Brain pericyte (primary cell): ENCODE measurements around the gene SLC4A8.
"Not testable (repeated sequence)": the region's sequence is repeated elsewhere in the genome, so short reads cannot be mapped to it uniquely, and the experiment has no call there.

ENCODE experiments used
- DNase-seq: peaks from one replicate; pipeline ENCODE4 v3.0.0-alpha.2; 2012; ENCODE audit warnings: low read depth, low spot score

The SLC4A8 gene

DNA sequence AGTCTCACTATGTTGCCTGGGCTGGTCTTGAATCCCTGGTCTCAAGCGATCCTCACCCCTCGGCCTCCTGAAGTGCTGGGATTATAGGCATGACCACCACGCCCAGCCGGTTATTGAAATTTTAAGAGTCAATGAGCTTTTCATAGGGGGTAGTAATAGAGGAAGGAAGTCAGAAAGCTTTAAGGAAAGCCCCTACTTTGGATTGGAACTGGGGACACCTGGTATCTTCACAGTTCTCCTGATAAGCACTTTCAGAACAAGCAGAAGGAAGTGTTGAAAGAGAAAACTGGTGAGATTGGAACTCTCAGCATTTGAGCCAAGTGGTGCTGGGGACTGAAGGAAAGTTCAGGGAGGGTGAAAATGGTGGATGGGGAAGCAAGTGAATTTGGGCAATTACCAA lies 5.1 kb downstream of the SLC4A8 start:
- DNase-seq: no peak

DNA sequence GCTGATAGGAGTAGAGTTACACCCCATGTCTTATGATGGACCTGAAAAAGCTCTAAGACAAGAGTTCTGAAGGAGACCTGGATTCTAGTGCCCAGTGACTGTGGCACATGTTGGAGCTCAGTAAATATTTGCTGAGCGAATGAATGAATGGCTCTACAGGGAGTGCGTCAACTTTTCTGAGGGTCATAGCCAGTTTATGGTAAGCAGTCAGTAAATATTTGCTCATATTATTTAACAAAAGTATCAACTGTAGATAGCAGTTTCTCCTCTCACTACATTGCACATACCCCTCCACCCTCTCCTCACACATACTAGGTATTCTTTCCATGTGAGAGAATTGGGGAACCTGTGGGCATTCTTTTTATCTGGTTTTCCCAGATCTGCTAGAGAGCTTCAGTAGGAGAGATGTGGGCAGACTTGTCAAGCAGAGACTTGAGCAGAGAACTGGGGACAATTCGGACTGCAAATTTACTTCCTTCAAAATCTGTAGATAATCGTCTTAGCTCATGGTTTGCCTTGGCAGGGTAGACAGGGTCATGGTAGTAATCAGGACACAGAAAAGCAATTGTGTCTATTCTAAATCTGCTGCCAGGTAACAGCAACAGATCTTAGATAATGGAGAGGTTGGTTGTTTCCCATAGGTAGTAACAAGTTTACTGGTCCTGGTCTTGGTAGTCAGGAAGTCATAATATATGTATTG lies 5.7 kb downstream of the SLC4A8 start:
- DNase-seq: no peak

DNA sequence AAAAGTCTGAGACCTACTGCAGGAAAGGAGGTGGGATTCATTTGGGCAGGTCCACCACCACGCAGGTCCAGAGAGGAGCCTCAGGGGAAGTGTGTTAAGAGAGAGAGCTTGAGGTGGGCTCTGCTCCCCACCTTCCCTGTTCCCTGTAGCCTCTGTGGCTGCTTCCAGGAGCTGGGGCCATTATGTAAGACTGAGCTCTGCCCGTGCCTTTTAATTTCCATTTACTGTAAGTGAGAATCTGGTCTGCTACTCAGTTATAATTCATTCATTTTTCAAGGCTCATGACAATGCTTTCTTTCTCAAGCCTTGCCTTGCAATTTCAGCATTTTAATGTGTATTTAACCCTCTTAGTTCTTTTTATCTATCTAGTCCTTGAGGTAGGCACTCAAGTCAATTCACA lies 8.3 kb downstream of the SLC4A8 start:
- DNase-seq: no peak

DNA sequence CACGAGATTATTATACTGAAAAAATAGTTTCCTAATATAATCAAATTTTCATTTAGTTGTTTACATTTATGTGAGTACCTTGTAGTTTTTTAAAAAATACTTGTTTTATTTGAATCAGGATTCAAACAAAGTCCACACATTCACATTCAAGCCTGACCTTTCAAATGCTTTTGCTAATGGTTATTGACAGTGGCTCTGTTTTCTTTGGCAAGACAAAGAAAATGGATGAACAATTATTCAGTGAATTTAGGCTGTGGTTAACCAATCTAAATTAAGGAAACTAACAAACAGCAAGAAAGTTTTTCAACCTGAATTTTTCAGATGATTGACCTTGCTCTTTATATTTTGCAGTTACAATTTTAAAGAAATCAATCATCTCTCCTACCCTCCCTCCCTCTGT lies 9.7 kb downstream of the SLC4A8 start:
- DNase-seq: no peak

DNA sequence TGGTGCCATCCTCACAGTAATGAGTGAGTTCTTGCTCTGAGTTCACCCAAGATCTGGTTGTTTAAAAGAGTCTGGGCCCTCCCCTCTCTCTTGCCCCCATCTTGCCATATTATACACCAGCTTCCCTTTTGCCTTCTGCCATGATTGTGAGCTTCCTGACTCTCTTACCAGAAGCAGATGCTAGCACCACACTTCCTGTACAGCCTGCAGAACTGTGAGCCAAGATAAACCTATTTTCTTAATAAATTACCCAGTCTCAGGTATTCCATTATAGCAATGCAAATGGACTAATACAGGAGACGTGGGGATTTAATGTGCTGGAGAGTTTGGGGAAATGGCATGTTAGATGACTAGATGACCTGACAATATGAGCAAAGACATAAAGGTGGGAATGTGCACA lies 12.8 kb downstream of the SLC4A8 start:
- no peak for DNase-seq

DNA sequence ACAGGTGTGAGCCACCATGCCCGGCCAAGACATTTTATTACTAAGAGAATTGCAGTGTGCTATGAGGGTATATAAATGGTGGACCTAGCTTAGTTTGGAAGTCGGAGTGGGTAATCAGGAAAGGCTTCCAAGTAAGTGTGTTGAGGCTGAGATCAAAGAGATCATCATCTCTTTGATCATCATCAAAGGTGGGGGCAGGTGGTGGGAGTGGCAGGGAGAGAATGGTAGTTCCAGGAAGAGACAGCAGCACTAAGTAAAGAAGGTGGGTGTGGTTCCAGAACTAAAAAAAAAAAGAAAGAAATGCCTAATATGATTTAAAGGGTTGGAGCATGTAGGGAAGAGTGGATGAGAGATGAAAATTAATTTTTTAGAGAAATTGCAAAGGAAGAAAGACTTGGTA lies 14.7 kb downstream of the SLC4A8 start:
- no peak for DNase-seq

DNA sequence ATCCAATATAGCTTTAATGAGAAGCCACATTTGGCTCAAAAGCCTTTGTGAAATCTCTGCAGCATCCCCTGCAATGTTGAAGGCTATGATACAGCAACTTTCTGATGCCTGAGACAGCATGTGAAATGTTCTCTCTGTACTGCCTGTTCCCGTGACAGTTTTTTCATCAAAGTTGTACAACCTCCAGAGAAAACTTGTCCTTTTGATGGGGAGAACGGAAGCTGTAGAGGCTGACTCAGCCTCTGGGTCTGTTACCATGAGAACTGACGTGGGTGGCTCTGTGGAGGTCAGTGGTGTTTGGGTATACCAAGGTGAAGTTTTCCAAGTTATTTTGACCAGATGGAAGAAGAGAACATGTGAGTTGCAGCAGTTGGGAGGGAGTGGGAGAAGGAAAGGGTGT lies 17.0 kb downstream of the SLC4A8 start:
- no peak for DNase-seq

DNA sequence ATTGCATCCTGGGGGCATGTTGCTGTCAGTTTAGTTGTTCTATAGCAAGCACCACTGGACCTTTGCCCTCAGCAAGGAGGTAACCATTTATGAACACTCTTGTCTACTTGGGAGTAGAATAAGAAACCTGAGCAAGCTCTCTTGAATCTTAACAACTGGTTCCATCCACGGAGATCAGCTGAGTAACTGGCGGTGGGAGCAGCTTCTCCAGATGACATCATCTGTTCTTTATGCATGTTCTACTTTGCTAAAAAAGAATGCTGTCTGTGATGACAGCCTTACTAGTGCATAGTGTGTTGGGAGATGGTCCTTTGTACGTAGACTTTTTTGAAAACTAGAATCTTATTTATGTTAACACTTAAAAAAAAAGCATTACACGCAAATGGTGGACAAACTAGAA lies 17.7 kb downstream of the SLC4A8 start:
- DNase-seq: no peak

DNA sequence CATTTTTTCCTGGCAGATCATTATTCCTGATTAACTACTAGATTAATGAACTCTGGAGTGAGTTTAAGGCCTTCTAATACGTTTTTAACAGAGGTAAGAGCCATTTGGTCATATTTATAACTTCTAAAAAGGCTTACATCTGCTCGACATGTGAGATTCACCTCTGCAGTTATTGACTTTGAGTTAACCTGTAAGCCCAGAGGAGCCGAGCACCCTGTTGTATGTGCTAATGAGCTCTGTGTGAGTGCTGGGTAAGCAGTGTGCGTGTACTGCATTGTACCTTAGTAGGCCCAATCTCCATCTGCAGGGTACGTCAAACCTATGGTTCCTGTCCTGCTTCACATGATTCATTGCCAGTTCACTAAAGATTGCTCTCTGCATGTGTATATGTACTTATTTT lies 18.9 kb downstream of the SLC4A8 start:
- no peak for DNase-seq

DNA sequence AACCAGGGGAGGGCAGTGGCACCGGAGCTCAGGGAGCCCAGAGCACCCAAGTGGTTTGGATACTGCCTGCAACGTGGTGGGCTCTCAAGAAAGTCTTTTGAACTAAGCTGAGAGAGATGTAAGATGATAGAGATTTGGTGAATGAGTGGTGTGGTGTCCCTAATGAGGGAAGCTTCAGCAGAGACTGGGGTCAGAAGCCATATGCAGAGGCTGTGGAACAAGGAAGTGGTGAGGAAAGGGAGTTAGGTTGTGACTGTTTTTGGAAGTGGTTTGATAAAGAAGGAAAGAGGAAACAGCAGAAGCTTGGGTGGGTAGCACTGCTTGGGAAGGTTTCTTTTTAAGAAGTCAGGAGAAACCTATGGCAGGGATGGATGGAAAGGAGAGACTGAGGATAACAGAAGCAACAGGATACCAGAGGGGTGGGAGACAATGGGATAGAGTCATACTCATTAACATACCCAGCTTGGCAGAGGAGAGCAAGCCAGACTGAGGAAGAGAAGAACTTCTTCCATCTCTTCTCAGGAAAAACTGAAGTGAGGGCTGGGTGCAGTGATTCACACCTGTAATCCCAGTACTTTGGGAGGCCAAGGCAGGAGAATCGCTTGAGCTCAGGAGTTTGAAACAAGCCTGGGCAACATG lies 24.1 kb downstream of the SLC4A8 start:
- no peak for DNase-seq

DNA sequence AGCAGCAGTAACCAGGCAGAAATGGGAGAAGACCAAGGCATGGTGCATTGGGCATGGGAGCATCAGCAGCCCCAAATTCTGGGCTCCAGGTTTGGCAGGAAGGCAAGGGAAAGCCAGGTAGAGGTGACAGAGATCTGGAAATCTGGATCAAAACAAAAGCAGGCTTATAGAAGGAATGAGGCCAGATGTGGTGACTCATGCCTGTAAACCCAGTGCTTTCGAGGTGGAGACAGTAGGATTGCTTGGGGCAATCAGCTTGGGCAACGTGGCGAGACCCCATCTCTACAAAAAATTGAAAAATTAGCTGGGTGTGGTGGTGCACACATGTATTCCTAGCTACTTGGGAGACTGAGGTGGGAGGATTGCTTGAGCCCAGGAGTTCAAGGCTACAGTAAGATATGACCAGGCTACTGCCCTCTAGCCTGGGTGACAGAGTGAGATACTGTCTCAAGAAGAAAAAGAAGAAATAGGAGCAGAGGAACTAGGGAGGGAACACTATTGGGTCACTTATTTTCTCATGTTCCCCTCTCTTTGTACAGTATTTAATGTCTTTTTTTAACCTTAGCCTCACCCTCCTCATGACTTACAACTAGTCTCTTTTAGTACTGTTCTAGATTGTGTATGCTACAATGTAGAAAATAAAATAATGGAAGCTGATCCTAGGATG lies 25.1 kb downstream of the SLC4A8 start:
- DNase-seq: no peak

DNA sequence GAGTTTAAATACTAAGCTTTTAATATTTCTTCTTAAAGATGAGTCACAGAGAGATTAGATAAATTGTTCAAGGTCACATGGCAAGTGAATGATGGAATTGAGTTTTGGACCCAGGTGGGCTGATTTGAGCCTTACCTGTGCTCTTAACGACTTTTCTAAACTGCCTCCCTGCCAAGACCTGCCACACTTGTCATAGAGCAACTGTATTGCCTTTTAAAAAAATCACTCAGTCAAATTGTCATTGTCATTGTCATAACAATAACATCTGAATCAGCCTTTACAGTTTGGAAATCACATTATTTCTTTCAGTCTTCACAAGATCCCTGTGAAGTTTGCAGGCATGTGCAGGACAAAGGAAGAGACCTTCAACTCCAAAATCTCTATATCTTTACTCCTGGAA lies 25.7 kb downstream of the SLC4A8 start:
- DNase-seq: no peak

DNA sequence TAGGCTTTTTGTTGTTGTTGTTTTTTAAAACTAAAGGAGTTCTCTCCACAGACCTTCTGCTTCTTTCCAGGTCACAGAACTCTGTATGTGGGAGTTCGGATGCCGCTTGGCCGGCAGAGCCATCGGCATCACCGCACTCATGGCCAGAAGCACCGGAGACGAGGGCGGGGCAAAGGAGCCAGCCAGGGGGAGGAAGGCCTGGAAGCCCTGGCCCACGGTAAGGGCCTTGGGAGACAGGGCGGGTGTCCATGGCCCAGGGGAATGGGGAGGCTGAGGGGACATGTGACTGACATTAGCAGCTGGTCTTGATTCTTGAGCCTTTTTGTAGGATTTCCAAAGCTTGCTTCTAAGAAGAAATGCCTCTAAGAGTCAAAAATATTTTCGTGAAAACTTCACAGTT lies 26.2 kb downstream of the SLC4A8 start:
- DNase-seq: no peak

DNA sequence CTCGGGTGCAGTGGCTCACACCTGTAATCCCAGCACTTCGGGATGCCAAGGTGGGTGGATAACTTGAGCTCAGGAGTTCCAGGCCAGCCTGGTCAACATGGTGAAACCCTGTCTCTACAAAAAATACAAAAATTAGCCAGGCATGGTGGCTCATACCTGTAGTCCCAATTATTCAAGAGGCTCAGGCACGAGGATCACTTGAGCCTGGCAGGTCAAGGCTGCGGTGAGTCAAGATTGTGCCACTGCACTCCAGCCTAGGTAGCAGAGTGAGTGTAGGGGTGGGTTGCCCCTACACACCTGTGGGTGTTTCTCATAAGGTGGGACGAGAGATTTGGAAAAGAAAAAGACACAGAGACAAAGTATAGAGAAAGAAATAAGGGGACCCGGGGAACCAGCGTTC lies 29.4 kb downstream of the SLC4A8 start:
- DNase-seq: not testable (repeated sequence)

DNA sequence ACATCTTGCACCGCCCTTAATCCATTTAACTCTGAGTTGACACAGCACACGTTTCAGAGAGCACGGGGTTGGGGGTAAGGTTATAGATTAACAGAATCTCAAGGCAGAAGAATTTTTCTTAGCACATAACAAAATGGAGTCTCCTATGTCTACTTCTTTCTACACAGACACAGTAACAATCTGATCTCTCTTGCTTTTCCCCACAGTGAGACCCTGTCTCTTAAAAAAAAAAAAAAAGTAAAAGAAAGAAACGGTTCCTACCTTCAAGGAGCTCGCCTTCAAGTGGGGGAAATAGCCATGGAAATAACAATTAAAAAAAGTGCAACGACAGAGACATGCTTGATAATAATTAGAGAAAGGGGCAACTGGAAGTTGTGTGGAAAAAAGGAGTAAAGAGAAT lies 30.4 kb downstream of the SLC4A8 start:
- DNase-seq: not testable (repeated sequence)

DNA sequence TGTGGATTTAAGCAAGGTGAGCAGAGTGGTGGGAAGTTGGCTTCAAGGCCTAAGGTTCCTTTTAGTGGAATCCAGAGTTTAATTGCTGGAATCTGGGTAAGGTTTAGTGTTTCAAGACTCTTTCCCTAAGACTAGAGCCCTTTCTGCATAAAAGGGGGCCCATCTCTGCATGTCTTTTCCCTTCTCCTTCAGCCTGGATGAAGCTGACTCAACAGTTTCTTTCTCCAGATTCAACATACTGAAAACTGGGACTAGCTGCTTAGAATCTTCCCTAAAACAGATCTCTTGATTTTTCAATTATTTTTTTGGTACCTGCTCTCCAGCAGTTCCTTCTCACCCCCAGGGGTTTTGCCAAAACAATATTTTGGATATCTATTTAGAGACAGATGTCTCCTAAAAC lies 34.0 kb downstream of the SLC4A8 start:
- no peak for DNase-seq

DNA sequence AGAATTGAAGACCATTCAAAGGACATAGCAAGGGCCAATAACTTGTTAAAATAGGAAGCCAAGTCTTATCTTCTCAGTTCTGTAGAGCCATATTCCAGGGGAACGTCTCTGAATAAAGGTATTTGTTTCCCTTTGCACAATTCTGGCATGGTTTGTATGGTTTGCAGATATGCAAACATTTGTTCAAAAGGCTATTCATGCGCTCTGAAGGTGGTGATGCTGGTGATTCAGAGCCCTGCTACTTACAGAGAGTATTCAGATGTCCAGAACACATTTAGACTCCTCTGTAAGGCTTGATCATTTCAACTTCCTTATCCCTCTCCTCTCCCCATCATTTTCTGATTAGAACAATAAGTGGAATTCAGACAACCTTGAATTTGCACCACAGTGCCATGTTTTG lies 35.9 kb downstream of the SLC4A8 start:
- no peak for DNase-seq

DNA sequence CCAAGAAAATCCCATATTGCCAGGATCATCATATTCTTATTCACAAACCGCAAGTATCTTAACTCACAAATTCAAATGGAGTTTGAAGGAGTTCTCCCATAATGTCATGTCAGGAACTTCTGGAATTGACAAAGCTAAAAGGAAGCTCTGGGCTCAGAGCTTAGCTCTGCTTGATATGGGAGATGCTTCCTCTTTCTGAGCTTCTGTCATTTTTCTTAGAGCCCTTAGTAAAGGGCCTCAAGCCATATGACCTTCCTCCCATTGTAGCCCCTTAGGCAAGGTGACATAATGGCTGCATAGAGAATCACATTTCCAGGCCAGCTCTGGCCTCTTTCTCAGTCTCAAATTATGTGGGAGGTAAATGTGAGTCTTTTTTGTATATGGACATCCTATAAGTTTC lies 40.9 kb downstream of the SLC4A8 start:
- no peak for DNase-seq

DNA sequence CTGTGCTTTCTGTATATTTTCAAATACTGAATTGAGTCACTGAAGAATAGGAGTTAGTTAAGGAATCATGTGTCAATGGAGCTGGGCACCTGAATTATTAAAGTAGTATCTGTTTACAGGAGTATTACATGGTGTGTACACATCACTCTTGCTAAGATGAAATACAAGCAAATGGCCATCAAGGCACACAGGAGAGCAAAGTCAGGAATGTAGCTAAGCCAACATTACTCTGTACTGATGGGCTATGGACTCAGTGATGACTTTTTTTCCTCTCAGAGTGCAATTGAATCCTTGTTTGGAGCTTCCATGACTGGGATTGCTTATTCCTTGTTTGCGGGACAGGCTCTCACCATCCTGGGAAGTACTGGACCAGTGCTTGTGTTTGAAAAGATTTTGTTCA lies 45.5 kb downstream of the SLC4A8 start:
- no peak for DNase-seq

DNA sequence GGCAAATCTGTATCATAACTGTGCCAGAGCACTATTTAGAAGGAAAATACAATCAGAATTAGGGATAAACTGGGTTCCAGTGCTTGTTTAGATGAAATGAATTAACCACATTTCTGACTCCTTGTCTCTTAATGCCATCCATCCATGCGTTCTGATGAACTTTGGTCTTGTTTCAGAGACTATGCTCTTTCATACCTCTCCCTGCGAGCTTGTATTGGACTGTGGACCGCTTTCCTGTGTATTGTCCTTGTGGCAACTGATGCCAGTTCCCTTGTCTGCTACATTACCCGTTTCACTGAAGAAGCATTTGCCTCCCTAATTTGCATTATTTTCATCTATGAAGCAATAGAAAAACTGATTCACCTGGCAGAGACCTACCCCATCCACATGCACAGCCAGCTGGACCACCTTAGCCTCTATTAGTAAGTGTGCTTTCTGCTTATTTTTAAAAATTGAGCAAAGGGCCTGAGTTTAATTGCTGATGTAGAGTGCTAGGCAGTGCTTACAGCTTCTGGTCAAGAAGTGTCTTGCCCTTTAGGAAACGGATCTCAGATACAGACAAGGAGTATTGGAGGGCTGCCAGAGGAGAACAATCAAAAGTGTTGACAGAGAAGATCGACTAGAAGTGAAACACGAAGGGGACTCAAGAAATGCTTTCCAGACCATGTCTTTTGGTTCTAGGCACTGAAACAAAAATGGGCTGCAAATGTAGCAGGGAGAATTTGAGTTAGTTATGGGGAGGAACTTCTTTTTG lies 46.7 kb downstream of the SLC4A8 start:
- no peak for DNase-seq

DNA sequence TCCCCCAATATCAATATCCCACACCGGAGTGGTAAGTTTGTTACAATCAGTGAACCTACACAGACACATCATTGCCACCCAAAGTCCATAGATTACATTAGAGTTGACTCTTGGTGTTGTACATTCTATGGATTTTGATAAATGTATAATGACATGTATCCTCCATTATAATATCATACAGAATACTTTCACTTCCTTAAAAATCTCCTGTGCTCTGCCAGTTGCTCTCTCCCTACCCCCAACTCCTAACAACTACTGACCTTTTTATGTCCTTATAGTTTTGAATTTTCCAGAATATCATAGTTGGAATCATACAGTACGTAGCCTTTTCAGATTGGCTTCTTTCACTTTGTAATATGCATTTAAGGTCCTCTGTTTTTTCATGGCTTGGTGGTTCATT lies 48.4 kb downstream of the SLC4A8 start:
- no peak for DNase-seq

DNA sequence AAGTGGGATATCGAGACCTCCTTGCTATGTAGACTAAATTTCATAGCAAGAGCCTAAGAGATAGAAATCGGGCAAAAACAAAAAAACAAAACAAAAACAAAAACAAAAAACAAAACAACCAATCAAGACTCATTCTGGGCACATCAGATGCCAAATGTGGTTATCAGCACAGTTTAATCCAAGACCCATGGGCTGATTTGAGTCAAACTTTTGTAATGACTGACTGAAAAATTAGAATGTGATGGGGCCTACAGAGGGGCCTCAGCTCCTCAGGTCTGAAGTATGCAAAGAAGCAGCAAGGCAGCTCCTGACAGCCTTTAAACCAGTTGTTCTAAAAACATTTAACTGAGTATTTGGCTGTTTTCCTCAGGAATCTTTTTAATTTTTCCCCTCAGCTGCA lies 49.3 kb downstream of the SLC4A8 start:
- no peak for DNase-seq

DNA sequence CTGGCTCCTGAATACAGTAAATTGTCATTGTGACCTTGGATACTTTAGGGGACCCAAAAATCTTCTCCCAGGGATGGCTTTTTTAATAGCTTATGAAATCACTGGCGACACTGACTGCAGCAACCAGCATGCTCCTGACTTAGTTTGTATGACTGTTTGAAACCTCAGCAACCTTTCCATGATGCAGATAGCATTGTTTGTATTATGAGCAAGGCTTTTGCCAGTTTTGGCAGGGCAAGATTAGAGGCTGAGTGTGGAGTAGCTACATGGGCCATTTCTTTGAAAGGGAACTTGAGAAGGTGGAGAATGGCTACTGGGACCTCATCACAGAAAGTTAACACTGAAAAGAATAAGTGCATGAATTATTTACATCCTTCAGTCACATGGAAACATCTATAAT lies 50.9 kb downstream of the SLC4A8 start:
- DNase-seq: no peak
